K562 (cell line): ENCODE results near the gene FN1. TPM values are rescaled to one million over a fixed set of nuclear protein-coding genes. Genes with fewer than 3 reads are reported as not detected.
A peak's percentile ranks its signal among the peaks of the same experiment; 100 is the strongest.

Experiments used
- ATAC-seq: fragments of 200-7000 bp; cut with Tn5 transposase; 3 replicates; pipeline ENCODE4 v1.9.1; 2020; ENCODE audit warnings: moderate library complexity
- BruUV-seq: library from RNA; stranded (reverse); fragments of 400-500 nt; replicated peaks from 2 replicates; lab custom pipeline; 2021; lab: Mats Ljungman, UMichigan
- CTCF ChIA-PET: fragments of 300-600 bp; formaldehyde crosslinking; extraction: SDS; loops from one replicate; lab custom pipeline; 2021; ENCODE audit warnings: low intra/inter-chr PET ratio; lab: Yijun Ruan, JAX
- POLR2A ChIA-PET: fragments of 300-600, 350-650 bp; sonication (Branson Sonifier 250); formaldehyde crosslinking; extraction: SDS; loops from one replicate; lab custom pipeline; 2021; ENCODE audit warnings: antibody characterized with exemption, inconsistent platforms; lab: Yijun Ruan, JAX
- DNase-seq, 4 experiments: peaks; one replicate each; pipeline versions ENCODE4 v3.0.0 to v3.0.0-alpha.2; 2011 to 2018; ENCODE audit warnings: low spot score in 3 of 4, mixed read lengths in 3 of 4; ENCODE audit errors: extremely low read depth in 1 of 4
- FAIRE-seq: peaks from 2 replicates; lab custom pipeline; 2011; peaks lifted over from hg19 to GRCh38; lab: Jason Lieb, UNC
- H2AFZ ChIP-seq: 2 replicates; pipeline ENCODE4 v1.6.0; 2011; ENCODE audit warnings: low read depth, low read length, control low read depth, inconsistent platforms
- H3K27ac ChIP-seq: fragments of 200-600 bp; 3 replicates; pipeline ENCODE4 v1.8.0; 2011; ENCODE audit warnings: low read depth, mild to moderate bottlenecking, control low read depth, inconsistent platforms, low read length, moderate library complexity, mixed read lengths; ENCODE audit errors: extremely low read depth
- H3K27me3 ChIP-seq, 2 experiments: fragments of 300-600 bp in 1 of 2; 2 replicates in 1 of 2; 3 replicates in 1 of 2; pipeline versions ENCODE4 v1.6.0 to v1.8.0; 2011; ENCODE audit warnings: inconsistent platforms in 2 of 2, low read length in 2 of 2, mild to moderate bottlenecking in 1 of 2, mixed read lengths in 1 of 2, moderate library complexity in 1 of 2; ENCODE audit not compliant: control insufficient read depth in 2 of 2, insufficient read depth in 2 of 2
- H3K36me3 ChIP-seq: fragments of 300-600 bp; 3 replicates; pipeline ENCODE4 v1.8.0; 2011; ENCODE audit warnings: mild to moderate bottlenecking, low read length, inconsistent platforms; ENCODE audit not compliant: control insufficient read depth, insufficient read depth
- H3K4me1 ChIP-seq, 2 experiments: fragments of 200-600 bp in 1 of 2; replicated peaks in 1 of 2; 2 replicates in 1 of 2; 3 replicates in 1 of 2; pipeline versions ENCODE4 v1.5.1 to v1.8.0; 2011; ENCODE audit warnings: inconsistent platforms in 2 of 2, low read length in 2 of 2, mild to moderate bottlenecking in 1 of 2, mixed read lengths in 1 of 2, moderate library complexity in 1 of 2; ENCODE audit not compliant: control insufficient read depth in 2 of 2, insufficient read depth in 2 of 2
- H3K4me2 ChIP-seq: 2 replicates; pipeline ENCODE4 v1.6.1; 2011; ENCODE audit warnings: low read length, control low read depth, inconsistent platforms, mixed read lengths; ENCODE audit not compliant: insufficient read depth
- H3K4me3 ChIP-seq: fragments of 200-600 bp; sonication (generic), shearing (Covaris generic); 2 replicates; pipeline ENCODE4 v1.5.1; 2016; ENCODE audit warnings: control low read depth, inconsistent platforms
- H3K79me2 ChIP-seq: fragments of 200-600 bp; 3 replicates; pipeline ENCODE4 v1.8.0; 2011; ENCODE audit warnings: low read length, inconsistent platforms; ENCODE audit not compliant: control insufficient read depth, insufficient read depth
- H3K9ac ChIP-seq, 2 experiments: 2 replicates each; pipeline versions ENCODE4 v1.6.0 to v1.6.1; 2011; ENCODE audit warnings: low read depth in 2 of 2, low read length in 2 of 2, control low read depth in 1 of 2, inconsistent platforms in 1 of 2, mild to moderate bottlenecking in 1 of 2, mixed read lengths in 1 of 2; ENCODE audit not compliant: insufficient read depth in 1 of 2
- H3K9me1 ChIP-seq: one replicate; pipeline ENCODE4 v1.6.0; 2011; ENCODE audit warnings: inconsistent platforms, mild to moderate bottlenecking, low read length, moderate library complexity; ENCODE audit not compliant: control insufficient read depth, insufficient read depth
- H3K9me3 ChIP-seq: replicated peaks from 2 replicates; pipeline ENCODE4 v1.5.1; 2011; ENCODE audit warnings: low read depth, low read length, inconsistent platforms; ENCODE audit not compliant: control insufficient read depth, insufficient read depth
- H4K20me1 ChIP-seq: replicated peaks from 2 replicates; pipeline ENCODE4 v1.6.1; 2011; ENCODE audit warnings: low read length, inconsistent platforms, mixed read lengths; ENCODE audit not compliant: control insufficient read depth, insufficient read depth
- AFF1 ChIP-seq, 2 experiments: fragments of 450-650 bp; IDR thresholded peaks; 2 replicates each; pipeline ENCODE4 v1.6.1; 2018; ENCODE audit warnings: mild to moderate bottlenecking in 2 of 2, low read depth in 1 of 2; ENCODE audit not compliant: partially characterized antibody in 2 of 2
- ARID1B ChIP-seq: fragments of 450-650 bp; IDR thresholded peaks from 2 replicates; pipeline ENCODE4 v1.6.1; 2016; ENCODE audit warnings: antibody characterized with exemption, mild to moderate bottlenecking, inconsistent platforms
- CBX2 ChIP-seq: fragments of 200-600 bp; sonication (generic); IDR thresholded peaks from one replicate; pipeline ENCODE4 v1.6.1; 2012; ENCODE audit warnings: mild to moderate bottlenecking, low read length, inconsistent platforms; ENCODE audit not compliant: insufficient read depth, poor library complexity, severe bottlenecking
- DIDO1 ChIP-seq: fragments of 450-650 bp; IDR thresholded peaks from 2 replicates; pipeline ENCODE4 v1.6.1; 2016; ENCODE audit warnings: low read depth, missing biosample characterization, missing genetic modification characterization
- EP300 ChIP-seq: IDR thresholded peaks from 2 replicates; pipeline ENCODE4 v1.6.1; 2012; ENCODE audit warnings: low read length, improper control_type of control experiment
- FOXJ2 ChIP-seq: fragments of 200-800 bp; sonication (Bioruptor generic); IDR thresholded peaks from 2 replicates; pipeline ENCODE4 v1.6.1; 2016; ENCODE audit warnings: missing genetic modification characterization, missing compliant biosample characterization
- GABPB1 ChIP-seq: sonication (generic); formaldehyde crosslinking; IDR thresholded peaks from 2 replicates; pipeline ENCODE4 v1.8.0; 2022; ENCODE audit warnings: mild to moderate bottlenecking, missing genetic modification reagents
- JUN ChIP-seq, 2 experiments: sonication (generic) in 1 of 2; formaldehyde crosslinking in 1 of 2; IDR thresholded peaks; 2 replicates each; pipeline versions ENCODE4 v1.6.1 to v1.8.0; 2012 to 2022; ENCODE audit warnings: borderline replicate concordance in 2 of 2, mild to moderate bottlenecking in 2 of 2, improper control_type of control experiment in 1 of 2, low read depth in 1 of 2, low read length in 1 of 2, missing genetic modification reagents in 1 of 2
- MXI1 ChIP-seq: IDR thresholded peaks from 2 replicates; pipeline ENCODE4 v1.6.1; 2011; ENCODE audit warnings: low read depth, mild to moderate bottlenecking, improper control_type of control experiment, low read length
- RUNX1 ChIP-seq: sonication (generic); IDR thresholded peaks from 2 replicates; pipeline ENCODE4 v1.6.1; 2016; ENCODE audit warnings: antibody characterized with exemption, low read depth
- TAL1 ChIP-seq: fragments of 450-650 bp; IDR thresholded peaks from 2 replicates; pipeline ENCODE4 v1.6.1; 2016; ENCODE audit warnings: mild to moderate bottlenecking
- TBP ChIP-seq: optimal IDR thresholded peaks from 2 replicates; pipeline ENCODE3; 2011; ENCODE audit warnings: low read depth, low read length, improper control_type of control experiment
- XRCC3 ChIP-seq: fragments of 450-650 bp; IDR thresholded peaks from 2 replicates; pipeline ENCODE4 v1.6.1; 2017; ENCODE audit warnings: mild to moderate bottlenecking, moderate library complexity
- XRCC5 ChIP-seq: fragments of 200-400 bp; formaldehyde crosslinking; IDR thresholded peaks from 2 replicates; pipeline ENCODE4 v1.6.1; 2017; ENCODE audit warnings: low read depth, mild to moderate bottlenecking, low read length
- ZNF197 ChIP-seq: fragments of 200-800 bp; sonication (Bioruptor generic); IDR thresholded peaks from 2 replicates; pipeline ENCODE4 v1.6.1; 2016; ENCODE audit warnings: low read depth, missing genetic modification characterization, missing compliant biosample characterization
- ZNF217 ChIP-seq: sonication (generic); formaldehyde crosslinking; IDR thresholded peaks from 2 replicates; pipeline ENCODE4 v1.8.0; 2022; ENCODE audit warnings: mild to moderate bottlenecking, missing genetic modification reagents
- WGBS: fragments of 100-300 bp; shearing (Covaris generic); methylation state at CpG from one replicate; pipeline ENCODE4 v1.1.6; 2016; ENCODE audit warnings: low coverage, mixed read lengths; ENCODE audit not compliant: insufficient coverage; ENCODE audit errors: missing lambda C conversion rate; 5-methylcytosine and 5-hydroxymethylcytosine counted together
- in situ Hi-C: fragments of 300-500 bp; cut with MboI; formaldehyde crosslinking; loops from 4 replicates; pipeline ENCODE4 v1.15.0; 2018; ENCODE audit warnings: inconsistent platforms, mixed read lengths
- intact Hi-C: fragments of 100-400 bp; cut with micrococcal nuclease; formaldehyde crosslinking; loops from 2 replicates; pipeline ENCODE4 v1.14.2; 2022
- polyA plus RNA-seq, 8 experiments: library from polyadenylated mRNA; depleted of rRNA in 4 of 8; stranded (reverse) in 5 of 8; unstranded in 3 of 8; fragments of >200 nt; fragmentation: Nextera tagmentation in 2 of 8; fragmentation: Illumina TruSeq in 1 of 8; extraction: Ambion mirVana in 2 of 8; extraction: Trizol in 1 of 8; gene quantifications; 2 replicates each; pipeline versions ENCODE4 v1.2.1 to v1.2.3, GENCODE V29; 2011 to 2014; ENCODE audit warnings: inconsistent platforms in 1 of 8, missing spikeins in 1 of 8
- total RNA-seq, 7 experiments: library from RNA; depleted of rRNA in 6 of 7; stranded (reverse); fragments of >200 nt in 6 of 7; fragmentation: Illumina TruSeq in 2 of 7; extraction: Trizol in 2 of 7; gene quantifications; 2 replicates each; pipeline versions ENCODE4 v1.2.1 to v1.2.3, GENCODE V29; 2011 to 2021; ENCODE audit warnings: low replicate concordance in 1 of 7
- TF ChIP-seq, protein P1 (sequence below): fragments of 450-650 bp; formaldehyde crosslinking; IDR thresholded peaks from 2 replicates; pipeline ENCODE4 v1.4.0; 2020; ENCODE audit warnings: mild to moderate bottlenecking, mixed read lengths

The FN1 gene
- total and polyA plus RNA-seq, 9 of the 15 experiments (the other 6 are each of a cell fraction or from before 2014, with no cell fraction given) = 7.4 to 19.1 (median 11.2) TPM

DNA sequence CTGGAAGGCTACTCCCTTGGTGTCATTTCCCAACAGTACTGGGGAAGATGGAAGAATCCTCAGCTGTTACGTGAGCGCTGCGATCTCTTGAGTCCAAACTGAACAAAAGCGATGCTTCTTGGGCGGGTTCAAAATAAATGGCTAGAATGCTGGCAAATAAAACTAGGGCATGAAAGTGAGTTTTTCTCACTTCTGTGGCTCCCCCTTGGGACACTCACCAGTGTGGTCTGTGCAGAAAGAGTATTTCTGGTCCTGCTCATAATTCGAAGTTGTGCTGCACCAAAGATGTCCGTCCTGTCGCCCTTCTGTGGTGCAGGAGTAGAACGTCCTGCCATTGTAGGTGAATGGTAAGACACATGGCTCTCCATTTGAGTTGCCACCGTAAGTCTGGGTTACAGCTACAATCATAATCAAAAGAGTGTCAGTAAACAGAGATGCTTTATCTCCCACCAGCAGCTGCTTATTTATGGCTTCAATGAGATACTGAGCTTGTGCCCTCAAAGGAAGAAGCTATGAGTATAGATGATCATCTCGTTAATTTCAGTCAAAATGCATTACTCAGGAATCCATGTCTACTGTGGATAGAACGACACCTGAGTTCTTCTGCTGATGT lies 11.8 kb downstream of the FN1 start:
- no peaks in the 10 kb centered on the region for H3K79me2 ChIP-seq
- H3K4me1 ChIP-seq = peaks cover 4 to 26% of the 10 kb centered on the region in 2 experiments; a peak in 2 of 5 replicates
- H3K36me3 ChIP-seq = no peaks in the 10 kb centered on the region
- WGBS = 66% methylated on average over 12 of the region's 12 CpGs
- FAIRE-seq (no peak), DNase-seq (no peak), ATAC-seq (peak; percentile 23; the same call in 1 of the 3 replicates)
- CTCF ChIA-PET = no interaction called here
- H3K27me3 ChIP-seq = no peaks in the 10 kb centered on the region
- H3K9ac ChIP-seq = no peak overlapping the region
- intact Hi-C loops = no loop called here
- no peak overlapping the region for H3K27ac ChIP-seq
- H3K9me3 ChIP-seq = no peaks in the 10 kb centered on the region; the same call in 1 of the 2 replicates
- H3K9me1 ChIP-seq = no peaks in the 10 kb centered on the region
- POLR2A ChIA-PET = interaction anchor here (1.8 to 2.3 kb wide), 2 partner anchors 11 to 13 kb away, joined by 6 to 7 read pairs; no protein-coding TSS in a partner anchor
- no peak overlapping the region for H2AFZ ChIP-seq
- in situ Hi-C loops = no loop called here
- no TSS peak for BruUV-seq
- H4K20me1 ChIP-seq = no peaks in the 10 kb centered on the region
- no peak overlapping the region for H3K4me2 ChIP-seq
- H3K4me3 ChIP-seq = no peak overlapping the region
- TF ChIP-seq XRCC5 (no peak), RUNX1 (no peak), CBX2 (no peak), TAL1 (peak; percentile 50), FOXJ2 (tag) (0 out of 2 replicates have a peak, but pooled peaks have one; percentile 27), MXI1 (no peak), ARID1B (peak; percentile 49), DIDO1 (tag) (no peak), JUN (IDR thresholded peaks at IDR 0.05; ENCODE audit: borderline replicate concordance, low read depth, low read length) (no peak), JUN (CRISPR knock-in tag; IDR thresholded peaks at IDR 0.05; ENCODE audit: borderline replicate concordance) (no peak), ZNF197 (CRISPR knock-in tag) (no peak), AFF1 (IDR thresholded peaks at IDR 0.05; ENCODE audit: low read depth in 1 of 2, partially characterized antibody in 2 of 2) (no peak), XRCC3 (no peak), TBP (no peak), EP300 (0 out of 2 replicates have a peak, but pooled peaks have one; percentile 19), ZNF217 (no peak), GABPB1 (CRISPR knock-in tag) (no peak)
- TF ChIP-seq, protein P1, sequence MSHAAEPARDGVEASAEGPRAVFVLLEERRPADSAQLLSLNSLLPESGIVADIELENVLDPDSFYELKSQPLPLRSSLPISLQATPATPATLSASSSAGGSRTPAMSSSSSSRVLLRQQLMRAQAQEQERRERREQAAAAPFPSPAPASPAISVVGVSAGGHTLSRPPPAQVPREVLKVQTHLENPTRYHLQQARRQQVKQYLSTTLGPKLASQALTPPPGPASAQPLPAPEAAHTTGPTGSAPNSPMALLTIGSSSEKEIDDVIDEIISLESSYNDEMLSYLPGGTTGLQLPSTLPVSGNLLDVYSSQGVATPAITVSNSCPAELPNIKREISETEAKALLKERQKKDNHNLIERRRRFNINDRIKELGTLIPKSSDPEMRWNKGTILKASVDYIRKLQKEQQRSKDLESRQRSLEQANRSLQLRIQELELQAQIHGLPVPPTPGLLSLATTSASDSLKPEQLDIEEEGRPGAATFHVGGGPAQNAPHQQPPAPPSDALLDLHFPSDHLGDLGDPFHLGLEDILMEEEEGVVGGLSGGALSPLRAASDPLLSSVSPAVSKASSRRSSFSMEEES (CRISPR knock-in tag) = no peak
